GM18873 (cell line): ENCODE measurements around the gene EIF2B4.
"Not testable (repeated sequence)": the region's sequence is repeated elsewhere in the genome, so short reads cannot be mapped to it uniquely, and the experiment has no call there.

Experiments
- ATAC-seq: cut with Tn5 transposase; IDR thresholded peaks from one replicate; pipeline ENCODE4 v1.9.1; 2021; ENCODE audit warnings: mild to moderate bottlenecking, moderate library complexity, moderate number of reproducible peaks; ENCODE audit not compliant: unreplicated experiment, low FRiP score

EIF2B4 gene

GRCh38 chr2:27378096-27378808 lies 8.1 kb upstream of the EIF2B4 start:
- ATAC-seq, result no peak

GRCh38 chr2:27377618-27378095 lies 7.5 kb upstream of the EIF2B4 start:
- no peak for ATAC-seq

GRCh38 chr2:27376866-27377617 lies 6.9 kb upstream of the EIF2B4 start:
- no peak for ATAC-seq

- no peak for ATAC-seq
Observed at GRCh38 chr2:27376151-27376865, 6.2 kb upstream of the EIF2B4 start.

- ATAC-seq, result no peak
Observed at GRCh38 chr2:27375513-27376099, 5.5 kb upstream of the EIF2B4 start.

- no peak for ATAC-seq
Observed at GRCh38 chr2:27373567-27373966, 3.4 kb upstream of the EIF2B4 start.

- ATAC-seq, result no peak
Observed at GRCh38 chr2:27372937-27373336, 2.8 kb upstream of the EIF2B4 start.

GRCh38 chr2:27370816-27371620 lies 880 bp upstream of the EIF2B4 start:
- peak; percentile 15 for ATAC-seq

- no peak for ATAC-seq
Observed at GRCh38 chr2:27369471-27370025, 590 bp downstream of the EIF2B4 start.

GRCh38 chr2:27363933-27364332 lies 6.2 kb downstream of the EIF2B4 start:
- ATAC-seq, result no peak

- no peak for ATAC-seq
Observed at GRCh38 chr2:27362678-27363420, 7.3 kb downstream of the EIF2B4 start.

GRCh38 chr2:27356382-27357181 lies 13.6 kb downstream of the EIF2B4 start, which contains the start of gene GTF3C2:
GTF3C2 (minus strand) TSS chr2:27356764; CDS start chr2:27343554, 13,210 bp downstream.
- ATAC-seq, result peak; percentile 69

- peak; percentile 32 for ATAC-seq
Observed at GRCh38 chr2:27356056-27356381, 14.1 kb downstream of the EIF2B4 start.

- no peak for ATAC-seq
Observed at GRCh38 chr2:27354597-27354927, 15.6 kb downstream of the EIF2B4 start.

GRCh38 chr2:27353762-27354596 lies 16.2 kb downstream of the EIF2B4 start:
- ATAC-seq, result no peak

GRCh38 chr2:27353386-27353761 lies 16.8 kb downstream of the EIF2B4 start:
- not testable (repeated sequence) for ATAC-seq

- ATAC-seq, result no peak
Observed at GRCh38 chr2:27351802-27352598, 18.1 kb downstream of the EIF2B4 start.
